Psoas muscle (tissue), 8 donors: Measurements from ENCODE around the gene UQCRHL. TPM values are rescaled to one million over a fixed set of nuclear protein-coding genes. Genes with fewer than 3 reads are reported as not detected.

Experiments used
- ATAC-seq, 4 donors: fragments of 200-7000 bp; cut with Tn5 transposase; one replicate each; pipeline ENCODE4 v1.9.1; 2020; ENCODE audit warnings: moderate library complexity in 3 of 4, mild to moderate bottlenecking in 2 of 4
- DNase-seq, 2 donors: peaks; one replicate each; pipeline ENCODE4 v3.0.0-alpha.2; 2020
- H3K27ac ChIP-seq: fragments of 200-600 bp; one replicate; pipeline ENCODE4 v1.8.0; 2022
- H3K27me3 ChIP-seq, 3 donors: fragments of 200-600 bp in 1 of 3; one replicate each; pipeline versions ENCODE4 v1.6.1 to v1.8.0; 2013 to 2022; ENCODE audit warnings: low read length in 2 of 3, mild to moderate bottlenecking in 2 of 3, moderate library complexity in 1 of 3; ENCODE audit not compliant: insufficient read depth in 3 of 3
- H3K36me3 ChIP-seq, 2 donors: fragments of 200-600 bp in 1 of 2; one replicate each; pipeline versions ENCODE4 v1.6.1 to v1.8.0; 2013 to 2022; ENCODE audit warnings: low read depth in 1 of 2, mild to moderate bottlenecking in 1 of 2, moderate library complexity in 1 of 2; ENCODE audit not compliant: insufficient read depth in 1 of 2
- H3K4me1 ChIP-seq: fragments of 200-600 bp; one replicate; pipeline ENCODE4 v1.8.0; 2022
- H3K4me3 ChIP-seq: fragments of 200-600 bp; one replicate; pipeline ENCODE4 v1.8.0; 2022; ENCODE audit warnings: mild to moderate bottlenecking
- H3K9me3 ChIP-seq: fragments of 200-600 bp; one replicate; pipeline ENCODE4 v1.8.0; 2022
- WGBS, 3 donors: extraction: QIAGEN DNeasy Blood & Tissue Kit; methylation state at CpG; one replicate each; pipeline versions ENCODE4 v1.1.6 to v1.1.7; 2013; 5-methylcytosine and 5-hydroxymethylcytosine counted together
- intact Hi-C, 2 donors: fragments of 100-400 bp; cut with DNase I; formaldehyde crosslinking; loops; one replicate each; pipeline versions ENCODE4 v1.11.0 to v1.14.2; 2022
- polyA plus RNA-seq, 3 donors: library from polyadenylated mRNA; stranded (reverse); fragments of 200-250 nt; gene quantifications; one replicate each; pipeline ENCODE4 v1.2.3, GENCODE V29; 2013
- total RNA-seq, 4 donors: library from RNA; stranded (reverse); fragmentation: NEBNext Ultra II Directional in 2 of 4; extraction: Animal tissue kit (Norgen Biotek cat#: 25700) in 2 of 4; gene quantifications; one replicate each; pipeline versions ENCODE4 v1.2.1 to v1.2.4, GENCODE V29; 2021 to 2023
- TF ChIP-seq, protein P1 (sequence below): fragments of 200-600 bp; IDR thresholded peaks from one replicate; pipeline ENCODE4 v1.8.0; 2022; ENCODE audit warnings: antibody characterized with exemption
- donor health status: healthy with polysubstance abuse.
- donor health status: DM: no; HTN: no; CAD: no; lungs with moderate emphysema.
- donor health status: Bipolar disorder and iron deficiency.
- donor health status: healthy.
- donor health status: DM: yes; HTN: yes; CAD: no.
- donor health status: DM: no; HTN: no; CAD: no.
- donor health status: DM: no; HTN: no; CAD: no.
- donor health status: DM: yes; HTN: yes; CAD: no.

Gene UQCRHL
- total and polyA plus RNA-seq, 7 donors: 0.97 to 7.1 (median 2.8) TPM

DNA sequence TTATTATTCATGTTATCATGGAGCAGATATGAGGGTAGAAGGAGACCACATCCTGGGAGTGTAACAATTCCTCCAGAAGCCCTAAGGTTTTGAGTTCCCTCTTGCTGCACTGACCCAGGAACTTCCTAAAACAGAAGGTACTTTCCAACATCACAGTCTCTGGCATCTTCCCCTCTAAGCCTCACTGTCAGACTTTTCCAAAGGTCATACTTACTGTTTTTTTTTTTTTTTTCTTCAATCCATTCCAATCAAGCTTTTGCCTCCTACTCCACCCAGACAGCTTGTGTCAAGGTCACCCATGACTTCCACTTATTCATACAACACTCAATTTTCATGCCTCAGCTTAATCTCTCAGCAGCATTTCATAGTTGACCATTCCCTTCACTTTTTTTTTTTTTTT is 18.4 kb upstream of the UQCRHL start:
- ATAC-seq (peak in 2 of 4 donors; percentile 37 to 42), DNase-seq (no peak)
- TF ChIP-seq, protein P1, sequence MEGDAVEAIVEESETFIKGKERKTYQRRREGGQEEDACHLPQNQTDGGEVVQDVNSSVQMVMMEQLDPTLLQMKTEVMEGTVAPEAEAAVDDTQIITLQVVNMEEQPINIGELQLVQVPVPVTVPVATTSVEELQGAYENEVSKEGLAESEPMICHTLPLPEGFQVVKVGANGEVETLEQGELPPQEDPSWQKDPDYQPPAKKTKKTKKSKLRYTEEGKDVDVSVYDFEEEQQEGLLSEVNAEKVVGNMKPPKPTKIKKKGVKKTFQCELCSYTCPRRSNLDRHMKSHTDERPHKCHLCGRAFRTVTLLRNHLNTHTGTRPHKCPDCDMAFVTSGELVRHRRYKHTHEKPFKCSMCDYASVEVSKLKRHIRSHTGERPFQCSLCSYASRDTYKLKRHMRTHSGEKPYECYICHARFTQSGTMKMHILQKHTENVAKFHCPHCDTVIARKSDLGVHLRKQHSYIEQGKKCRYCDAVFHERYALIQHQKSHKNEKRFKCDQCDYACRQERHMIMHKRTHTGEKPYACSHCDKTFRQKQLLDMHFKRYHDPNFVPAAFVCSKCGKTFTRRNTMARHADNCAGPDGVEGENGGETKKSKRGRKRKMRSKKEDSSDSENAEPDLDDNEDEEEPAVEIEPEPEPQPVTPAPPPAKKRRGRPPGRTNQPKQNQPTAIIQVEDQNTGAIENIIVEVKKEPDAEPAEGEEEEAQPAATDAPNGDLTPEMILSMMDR: no peak
- H3K27ac ChIP-seq: peak overlapping the region; percentile 58
- no peaks in the 10 kb centered on the region for H3K9me3 ChIP-seq
- no peak overlapping the region for H3K4me3 ChIP-seq
- no peaks in the 10 kb centered on the region for H3K36me3 ChIP-seq
- intact Hi-C loops: no loop called here
- H3K27me3 ChIP-seq: no peaks in the 10 kb centered on the region
- peaks cover 8% of the 10 kb centered on the region for H3K4me1 ChIP-seq

DNA sequence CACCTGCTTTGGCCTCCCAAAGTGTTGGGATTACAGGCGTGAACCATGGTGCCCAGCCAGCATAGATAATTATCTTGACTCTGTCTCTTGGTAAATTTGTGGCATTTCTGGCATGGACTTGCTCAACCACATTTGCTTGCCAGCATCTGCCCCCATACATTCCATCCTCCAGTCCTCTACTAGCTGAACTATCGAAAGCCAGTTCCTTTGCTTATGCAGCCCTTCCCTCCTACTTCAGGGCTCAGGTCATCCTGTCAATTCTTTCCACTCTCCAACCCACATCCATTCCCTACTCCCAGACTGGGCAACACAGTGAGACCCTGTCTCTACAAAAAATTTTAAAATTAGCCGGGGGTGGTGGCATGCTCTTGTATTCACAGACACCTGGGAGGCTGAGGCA is 13.0 kb upstream of the UQCRHL start:
- no peaks in the 10 kb centered on the region for H3K9me3 ChIP-seq
- H3K27ac ChIP-seq: no peak overlapping the region
- ATAC-seq (no peak), DNase-seq (no peak)
- H3K36me3 ChIP-seq: no peaks in the 10 kb centered on the region
- WGBS, 3 donors: 84 to 94% (median 86%) methylated on average over 3 of the region's 3 CpGs
- no peaks in the 10 kb centered on the region for H3K27me3 ChIP-seq
- intact Hi-C loops: no loop called here
- TF ChIP-seq, protein P1: no peak
- H3K4me1 ChIP-seq: no peaks in the 10 kb centered on the region
- H3K4me3 ChIP-seq: no peak overlapping the region

DNA sequence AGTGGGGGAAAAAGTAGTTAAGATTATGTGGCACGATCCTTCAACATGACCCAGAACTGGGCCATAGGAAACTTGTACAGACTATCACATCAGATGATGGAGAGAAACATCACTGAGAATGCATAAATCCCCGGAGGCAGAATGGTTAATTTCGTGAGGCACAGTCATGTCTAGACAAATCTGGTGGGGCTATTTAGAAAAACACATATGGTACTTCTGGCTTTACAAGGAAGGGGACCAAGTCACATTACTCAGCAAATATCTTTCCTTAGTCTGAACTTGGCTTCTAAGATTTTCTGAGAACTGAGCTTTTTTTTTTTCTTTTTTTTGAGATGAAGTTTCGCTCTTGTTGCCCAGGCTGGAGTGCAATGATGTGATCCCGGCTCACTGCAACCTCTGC is 9.2 kb upstream of the UQCRHL start:
- Histone ChIP-seq H3K27me3 (no peaks in the 10 kb centered on the region), H3K27ac (no peak overlapping the region), H3K9me3 (no peaks in the 10 kb centered on the region), H3K36me3 (no peaks in the 10 kb centered on the region), H3K4me1 (no peaks in the 10 kb centered on the region), H3K4me3 (no peak overlapping the region)
- TF ChIP-seq, protein P1: no peak
- intact Hi-C loops: loop anchor here (2.0 to 5.0 kb wide), 2 partner anchors 178 to 181 kb away; no protein-coding TSS in a partner anchor
- no peak for ATAC-seq
- no peak for DNase-seq
- WGBS, 3 donors: 72 to 91% (median 90%) methylated on average over 5 of the region's 5 CpGs

DNA sequence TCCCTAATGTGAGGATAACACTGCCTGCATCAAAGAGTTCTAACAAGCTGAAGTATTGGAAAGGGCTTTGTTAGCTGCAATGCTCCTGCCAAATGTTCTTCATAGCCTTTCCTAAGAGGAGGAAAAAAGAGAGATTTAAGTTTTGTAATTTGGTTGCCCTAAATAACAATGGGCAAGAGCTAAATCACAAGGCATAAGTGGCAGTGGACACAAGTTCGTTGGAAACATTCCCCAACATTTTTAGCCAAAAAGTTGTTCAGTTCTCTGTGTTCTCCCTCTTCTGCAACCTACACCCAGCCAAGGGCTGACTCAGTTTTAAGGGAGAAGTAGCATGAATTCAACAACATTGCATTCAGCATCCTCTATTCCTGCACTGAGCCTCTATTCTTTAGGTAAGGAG is 2.6 kb upstream of the UQCRHL start:
- Histone ChIP-seq H3K36me3 (no peaks in the 10 kb centered on the region), H3K27ac (no peak overlapping the region), H3K9me3 (no peaks in the 10 kb centered on the region), H3K27me3 (no peaks in the 10 kb centered on the region), H3K4me1 (no peaks in the 10 kb centered on the region), H3K4me3 (no peak overlapping the region)
- TF ChIP-seq, protein P1: no peak
- DNase-seq (no peak), ATAC-seq (peak in 1 of 4 donors; percentile 35)
- intact Hi-C loops: no loop called here
- WGBS, 3 donors: 24 to 31% (median 27%) methylated on average over 1 of the region's 1 CpG

DNA sequence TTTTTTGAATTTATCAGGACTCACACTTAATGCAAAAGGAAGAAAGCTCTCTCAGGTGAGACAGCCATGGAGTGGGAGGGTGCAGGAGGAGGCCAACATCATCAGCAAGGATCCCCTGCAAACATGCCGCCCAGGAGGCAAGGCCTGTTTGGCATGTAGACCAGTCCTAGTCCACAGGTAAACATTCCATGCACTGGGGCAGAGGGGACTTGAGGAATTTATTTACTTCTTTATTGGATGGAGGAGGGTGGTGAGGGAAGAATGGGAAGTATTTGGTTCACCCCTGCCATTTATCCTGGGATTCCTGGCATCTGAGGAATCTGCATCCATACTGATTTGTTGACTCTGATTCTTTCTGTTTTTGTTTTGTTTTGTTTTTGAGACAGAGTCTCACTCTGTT is 1.5 kb upstream of the UQCRHL start:
- TF ChIP-seq, protein P1: no peak
- H3K27me3 ChIP-seq: no peaks in the 10 kb centered on the region
- H3K4me3 ChIP-seq: no peak overlapping the region
- H3K9me3 ChIP-seq: no peaks in the 10 kb centered on the region
- H3K4me1 ChIP-seq: no peaks in the 10 kb centered on the region
- ATAC-seq (no peak), DNase-seq (no peak)
- no peaks in the 10 kb centered on the region for H3K36me3 ChIP-seq
- intact Hi-C loops: no loop called here
- 88 to 94% (median 93%) methylated on average over 1 of the region's 1 CpG for WGBS, 3 donors
- H3K27ac ChIP-seq: no peak overlapping the region
